HCT116 (cell line): ENCODE results near the gene ITM2B. TPM values are rescaled to one million over a fixed set of nuclear protein-coding genes. Genes with fewer than 3 reads are reported as not detected.

ENCODE experiments used
- ATAC-seq: fragments of 200-7000 bp; cut with Tn5 transposase; 2 replicates; pipeline ENCODE4 v1.9.1; 2020; ENCODE audit warnings: mild to moderate bottlenecking, moderate library complexity
- BruUV-seq: library from RNA; stranded (reverse); fragments of 400-500 nt; replicated peaks from 2 replicates; lab custom pipeline; 2021; lab: Mats Ljungman, UMichigan
- CTCF ChIA-PET: fragments of 300-600 bp; sonication (Branson Sonifier 250); formaldehyde crosslinking; loops from one replicate; lab custom pipeline; 2021; ENCODE audit warnings: antibody characterized with exemption; lab: Charles Lee
- POLR2A ChIA-PET: fragments of 300-600, 350-600 bp; sonication (Branson Sonifier 250); formaldehyde crosslinking; loops from one replicate; lab custom pipeline; 2021; ENCODE audit warnings: antibody characterized with exemption; lab: Charles Lee
- RAD21 ChIA-PET, 2 experiments: fragments of 300-600 bp; sonication (Branson Sonifier 250); formaldehyde crosslinking; loops; one replicate each; lab custom pipeline; 2023; ENCODE audit warnings: low total read pairs in 2 of 2; ENCODE audit not compliant: uncharacterized antibody in 2 of 2, unreplicated experiment in 2 of 2, low non-redundant PET in 1 of 2; lab: Charles Lee
- DNase-seq: peaks from one replicate; pipeline ENCODE4 v3.0.0-alpha.2; 2010; ENCODE audit warnings: low read depth, low spot score
- H2AFZ ChIP-seq: fragments of 200-600 bp; shearing (Covaris generic), sonication (generic); 2 replicates; pipeline ENCODE4 v1.6.1; 2017; ENCODE audit warnings: low read depth, mixed run types, mixed read lengths, antibody characterized with exemption, low read length; ENCODE audit not compliant: poor library complexity, severe bottlenecking
- H3K27ac ChIP-seq: 2 replicates; pipeline ENCODE4 v1.5.1; 2012; ENCODE audit warnings: low read depth, low read length
- H3K27me3 ChIP-seq: fragments of 200-600 bp; sonication (generic); 2 replicates; pipeline ENCODE4 v1.6.1; 2016; ENCODE audit warnings: mixed run types, low read length, mixed read lengths; ENCODE audit not compliant: insufficient read depth
- H3K36me3 ChIP-seq, 2 experiments: fragments of 200-500 bp in 1 of 2; fragments of 200-600 bp in 1 of 2; sonication (Bioruptor generic) in 1 of 2; sonication (generic) in 1 of 2; 2 replicates each; pipeline versions ENCODE4 v1.5.1 to v1.6.1; 2014 to 2016; ENCODE audit warnings: low read length in 2 of 2, inconsistent platforms in 1 of 2, mixed read lengths in 1 of 2, mixed run types in 1 of 2; ENCODE audit not compliant: insufficient read depth in 2 of 2, control insufficient read depth in 1 of 2
- H3K4me1 ChIP-seq, 2 experiments: fragments of 200-600 bp in 1 of 2; sonication (generic) in 1 of 2; 2 replicates each; pipeline versions ENCODE4 v1.5.1 to v1.6.1; 2012 to 2017; ENCODE audit warnings: low read length in 2 of 2, inconsistent platforms in 1 of 2, mild to moderate bottlenecking in 1 of 2, mixed read lengths in 1 of 2, mixed run types in 1 of 2, moderate library complexity in 1 of 2; ENCODE audit not compliant: insufficient read depth in 2 of 2, control insufficient read depth in 1 of 2
- H3K4me2 ChIP-seq: fragments of 200-600 bp; sonication (generic); 2 replicates; pipeline ENCODE4 v1.6.1; 2017; ENCODE audit warnings: mixed run types, low read length, mixed read lengths
- H3K4me3 ChIP-seq, 2 experiments: fragments of 200-600 bp in 1 of 2; sonication (generic) in 1 of 2; replicated peaks in 1 of 2; 2 replicates each; pipeline ENCODE4 v1.5.1; 2011 to 2016; ENCODE audit warnings: low read length in 2 of 2, control low read depth in 1 of 2, low read depth in 1 of 2, mild to moderate bottlenecking in 1 of 2, mixed read lengths in 1 of 2, mixed run types in 1 of 2
- H3K79me2 ChIP-seq: fragments of 200-600 bp; sonication (generic); 2 replicates; pipeline ENCODE4 v1.6.1; 2017; ENCODE audit warnings: mild to moderate bottlenecking, mixed run types, low read length, moderate library complexity, mixed read lengths; ENCODE audit not compliant: insufficient read depth
- H3K9ac ChIP-seq: fragments of 200-600 bp; sonication (generic); 2 replicates; pipeline ENCODE4 v1.6.1; 2016; ENCODE audit warnings: low read length, mixed read lengths
- H3K9me2 ChIP-seq: fragments of 200-600 bp; sonication (generic), shearing (Covaris generic); 2 replicates; pipeline ENCODE4 v1.6.1; 2017; ENCODE audit warnings: mixed run types, mild to moderate bottlenecking, moderate library complexity; ENCODE audit not compliant: insufficient read depth
- H3K9me3 ChIP-seq, 2 experiments: fragments of 200-500 bp in 1 of 2; fragments of 200-600 bp in 1 of 2; sonication (Bioruptor generic) in 1 of 2; sonication (generic) in 1 of 2; 2 replicates each; pipeline ENCODE4 v1.6.1; 2014 to 2017; ENCODE audit warnings: low read length in 2 of 2, mixed read lengths in 2 of 2, inconsistent platforms in 1 of 2, low read depth in 1 of 2, mild to moderate bottlenecking in 1 of 2, mixed run types in 1 of 2, moderate library complexity in 1 of 2; ENCODE audit not compliant: control insufficient read depth in 1 of 2, insufficient read depth in 1 of 2
- H4K20me1 ChIP-seq: fragments of 200-600 bp; sonication (generic), shearing (Covaris generic); 2 replicates; pipeline ENCODE4 v1.6.1; 2017; ENCODE audit warnings: mixed run types, mild to moderate bottlenecking, moderate library complexity; ENCODE audit not compliant: insufficient read depth
- CBX3 ChIP-seq: IDR thresholded peaks from 2 replicates; pipeline ENCODE4 v1.6.1; 2012; ENCODE audit warnings: low read depth
- EZH2 ChIP-seq: fragments of 200-600 bp; sonication (generic); IDR thresholded peaks from 2 replicates; pipeline ENCODE4 v1.6.1; 2017; ENCODE audit warnings: antibody characterized with exemption, mixed run types
- EZH2phosphoT487 ChIP-seq: fragments of 200-600 bp; IDR thresholded peaks from 2 replicates; pipeline ENCODE4 v1.6.1; 2018; ENCODE audit warnings: antibody characterized with exemption, borderline replicate concordance
- JUND ChIP-seq: IDR thresholded peaks from 2 replicates; pipeline ENCODE4 v1.6.1; 2012
- POLR2A ChIP-seq: IDR thresholded peaks from 2 replicates; pipeline ENCODE4 v1.7.0; 2011; ENCODE audit warnings: borderline replicate concordance; ENCODE audit not compliant: insufficient read depth, insufficient read length; ENCODE audit errors: extremely low read depth
- SIN3A ChIP-seq: IDR thresholded peaks from 2 replicates; pipeline ENCODE4 v1.6.1; 2012; ENCODE audit warnings: low read depth
- SRF ChIP-seq: IDR thresholded peaks from 2 replicates; pipeline ENCODE4 v1.6.1; 2012; ENCODE audit warnings: low read depth
- TCF7L2 ChIP-seq: IDR thresholded peaks from 2 replicates; pipeline ENCODE4 v1.7.0; 2011; ENCODE audit warnings: borderline replicate concordance, inconsistent platforms; ENCODE audit not compliant: insufficient read depth, insufficient read length; ENCODE audit errors: extremely low read depth
- YY1 ChIP-seq: IDR thresholded peaks from 2 replicates; pipeline ENCODE4 v1.6.1; 2011; ENCODE audit warnings: low read length, low read depth, moderate library complexity, mild to moderate bottlenecking; ENCODE audit not compliant: insufficient replicate concordance; ENCODE audit errors: extremely low read depth
- ZFX ChIP-seq: fragments of 450-650 bp; IDR thresholded peaks from 2 replicates; pipeline ENCODE4 v1.6.1; 2017
- intact Hi-C: fragments of 100-400 bp; cut with micrococcal nuclease; formaldehyde crosslinking; loops from 2 replicates; pipeline ENCODE4 v1.10.0; 2022
- total RNA-seq: library from RNA; stranded (reverse); gene quantifications from one replicate; pipeline ENCODE4 v1.2.1, GENCODE V29; 2021; ENCODE audit not compliant: unreplicated experiment
- TF ChIP-seq, protein P1 (sequence below): IDR thresholded peaks from 2 replicates; pipeline ENCODE4 v1.6.1; 2011; ENCODE audit warnings: mild to moderate bottlenecking, low read length, moderate library complexity; ENCODE audit not compliant: insufficient replicate concordance; ENCODE audit errors: extremely low read depth

The ITM2B gene
- total RNA-seq, 1 experiment from 2014 or later = 124 TPM

DNA sequence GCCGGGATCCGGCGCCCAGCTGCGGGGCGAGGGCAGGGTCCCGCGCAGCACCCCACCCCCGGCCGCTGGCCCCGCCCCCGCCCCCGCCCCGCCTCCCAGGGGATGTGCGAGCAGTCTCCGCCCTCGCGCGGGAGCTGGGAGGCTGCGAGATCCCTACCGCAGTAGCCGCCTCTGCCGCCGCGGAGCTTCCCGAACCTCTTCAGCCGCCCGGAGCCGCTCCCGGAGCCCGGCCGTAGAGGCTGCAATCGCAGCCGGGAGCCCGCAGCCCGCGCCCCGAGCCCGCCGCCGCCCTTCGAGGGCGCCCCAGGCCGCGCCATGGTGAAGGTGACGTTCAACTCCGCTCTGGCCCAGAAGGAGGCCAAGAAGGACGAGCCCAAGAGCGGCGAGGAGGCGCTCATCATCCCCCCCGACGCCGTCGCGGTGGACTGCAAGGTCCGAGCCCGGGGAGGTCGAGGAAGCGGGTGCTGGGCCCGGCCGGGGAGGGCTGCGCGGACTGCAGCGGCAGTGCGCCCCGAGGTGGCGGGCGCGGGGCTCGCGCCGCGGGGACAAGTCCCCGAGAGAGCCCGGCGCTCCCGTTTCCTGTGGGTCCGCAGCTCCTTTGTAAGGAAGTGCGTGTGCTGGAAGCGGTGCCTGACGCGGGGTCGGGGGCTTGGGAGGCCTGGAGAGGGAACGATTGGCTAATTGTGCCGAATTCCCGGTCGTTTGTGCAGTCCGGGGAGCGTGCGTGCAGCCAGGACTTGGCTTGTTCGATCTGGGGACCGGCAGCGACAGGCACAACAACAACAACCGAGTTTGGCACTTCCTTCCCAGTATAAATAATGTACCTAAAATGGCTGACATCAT lies at the start of gene ITM2B (continued):
- TF ChIP-seq EZH2 = no peak
- no peak for TF ChIP-seq SIN3A
- no peak for TF ChIP-seq EZH2phosphoT487
- no peak for TF ChIP-seq YY1

DNA sequence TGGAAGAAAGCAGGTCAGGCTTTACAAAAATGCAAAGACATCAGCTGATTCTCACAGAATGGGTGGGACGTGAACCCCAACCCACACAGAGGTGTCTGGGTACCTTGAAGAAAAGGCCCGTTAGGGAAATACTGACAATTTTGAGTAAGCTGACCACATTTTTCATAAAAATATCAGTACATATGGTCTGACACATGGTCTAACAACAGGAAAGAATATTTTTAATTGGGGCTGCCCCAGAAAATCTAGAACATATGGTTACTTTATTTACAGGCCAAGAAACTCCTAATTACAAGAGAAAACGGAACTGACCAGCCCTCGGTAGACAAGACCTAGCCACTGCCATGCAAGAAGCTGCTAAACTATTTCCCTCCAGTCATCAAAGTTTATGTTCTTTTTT lies 48.7 kb upstream of the ITM2B start:
- TF ChIP-seq, protein P1, sequence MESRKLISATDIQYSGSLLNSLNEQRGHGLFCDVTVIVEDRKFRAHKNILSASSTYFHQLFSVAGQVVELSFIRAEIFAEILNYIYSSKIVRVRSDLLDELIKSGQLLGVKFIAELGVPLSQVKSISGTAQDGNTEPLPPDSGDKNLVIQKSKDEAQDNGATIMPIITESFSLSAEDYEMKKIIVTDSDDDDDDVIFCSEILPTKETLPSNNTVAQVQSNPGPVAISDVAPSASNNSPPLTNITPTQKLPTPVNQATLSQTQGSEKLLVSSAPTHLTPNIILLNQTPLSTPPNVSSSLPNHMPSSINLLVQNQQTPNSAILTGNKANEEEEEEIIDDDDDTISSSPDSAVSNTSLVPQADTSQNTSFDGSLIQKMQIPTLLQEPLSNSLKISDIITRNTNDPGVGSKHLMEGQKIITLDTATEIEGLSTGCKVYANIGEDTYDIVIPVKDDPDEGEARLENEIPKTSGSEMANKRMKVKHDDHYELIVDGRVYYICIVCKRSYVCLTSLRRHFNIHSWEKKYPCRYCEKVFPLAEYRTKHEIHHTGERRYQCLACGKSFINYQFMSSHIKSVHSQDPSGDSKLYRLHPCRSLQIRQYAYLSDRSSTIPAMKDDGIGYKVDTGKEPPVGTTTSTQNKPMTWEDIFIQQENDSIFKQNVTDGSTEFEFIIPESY = no peak
- no peak for TF ChIP-seq JUND
- TF ChIP-seq POLR2A = no peak
- TF ChIP-seq TCF7L2 = no peak
- TF ChIP-seq ZFX = no peak
- no peak for TF ChIP-seq SIN3A
- TF ChIP-seq SRF = no peak
- TF ChIP-seq CBX3 = no peak
- Histone ChIP-seq H3K79me2 (no peaks in the 10 kb centered on the region), H3K4me3 (no peak overlapping the region), H4K20me1 (no peaks in the 10 kb centered on the region), H3K4me2 (no peak overlapping the region), H3K27me3 (no peaks in the 10 kb centered on the region), H3K27ac (no peak overlapping the region), H2AFZ (no peak overlapping the region), H3K4me1 (no peaks in the 10 kb centered on the region), H3K9me3 (no peaks in the 10 kb centered on the region), H3K36me3 (no peaks in the 10 kb centered on the region), H3K9ac (no peak overlapping the region), H3K9me2 (no peaks in the 10 kb centered on the region)
- ChIA-PET CTCF (no interaction called here), RAD21 (no interaction called here), POLR2A (no interaction called here)
- ATAC-seq (no peak), DNase-seq (no peak)
- intact Hi-C loops = no loop called here
- BruUV-seq = no TSS peak
